Measurements from ENCODE around the gene DGKQ. TPM values are rescaled to one million over a fixed set of nuclear protein-coding genes. Genes with fewer than 3 reads are reported as not detected.

The DGKQ gene
- total and polyA plus RNA-seq, 9 of the 15 experiments (the other 6 are each of a cell fraction or from before 2014, with no cell fraction given): 0.17 to 22.0 (median 5.6) TPM

- TF ChIP-seq, protein P1, sequence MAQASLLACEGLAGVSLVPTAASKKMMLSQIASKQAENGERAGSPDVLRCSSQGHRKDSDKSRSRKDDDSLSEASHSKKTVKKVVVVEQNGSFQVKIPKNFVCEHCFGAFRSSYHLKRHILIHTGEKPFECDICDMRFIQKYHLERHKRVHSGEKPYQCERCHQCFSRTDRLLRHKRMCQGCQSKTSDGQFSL (CRISPR knock-in tag; IDR thresholded peaks at IDR 0.05): peak; percentile 83
- TF ChIP-seq, protein P1 (tag; IDR thresholded peaks at IDR 0.05): 0 out of 4 replicates have a peak, but pooled peaks of 1 of the 2 experiments have one; percentile 43
- TF ChIP-seq NBN (IDR thresholded peaks at IDR 0.05; ENCODE audit: low read depth) (no peak), SIRT6 (IDR thresholded peaks at IDR 0.05; ENCODE audit: low read depth, low read length) (no peak), IRF2 (CRISPR knock-in tag; IDR thresholded peaks at IDR 0.05) (no peak), CREM (IDR thresholded peaks at IDR 0.05; ENCODE audit: low read depth) (0 out of 2 replicates have a peak, but pooled peaks have one; percentile 36), NFIX (CRISPR knock-in tag; IDR thresholded peaks at IDR 0.05; ENCODE audit: low read depth) (no peak), PHF8 (IDR thresholded peaks at IDR 0.05; ENCODE audit: borderline replicate concordance, low read length) (peak; percentile 21; the same call in 1 of the 2 replicates), KDM2B (CRISPR knock-in tag; IDR thresholded peaks at IDR 0.05) (0 out of 2 replicates have a peak, but pooled peaks have one; percentile 30), GATAD2B (IDR thresholded peaks at IDR 0.05; ENCODE audit: borderline replicate concordance) (no peak), ZC3H4 (CRISPR knock-in tag; IDR thresholded peaks at IDR 0.05; ENCODE audit: borderline replicate concordance) (no peak), ZNF239 (CRISPR knock-in tag; IDR thresholded peaks at IDR 0.05) (no peak), CHD1 (IDR thresholded peaks at IDR 0.05; ENCODE audit: low read length) (no peak), RUNX1 (IDR thresholded peaks at IDR 0.05; ENCODE audit: low read depth) (no peak), CC2D1A (IDR thresholded peaks at IDR 0.05) (no peak), ZNF445 (CRISPR knock-in tag; IDR thresholded peaks at IDR 0.05; ENCODE audit: low read depth) (no peak), ZKSCAN3 (CRISPR knock-in tag; IDR thresholded peaks at IDR 0.05) (no peak), LCOR (CRISPR knock-in tag; IDR thresholded peaks at IDR 0.05) (no peak), YBX1 (IDR thresholded peaks at IDR 0.05) (no peak), YY1 (IDR thresholded peaks at IDR 0.05; ENCODE audit: borderline replicate concordance in 1 of 3, control insufficient read depth in 1 of 3, extremely low read depth in 1 of 3, insufficient read depth in 3 of 3, insufficient read length in 1 of 3, insufficient replicate concordance in 2 of 3, low read depth in 1 of 3, low read length in 2 of 3) (peak in 2 of 3 experiments; percentile 52 to 79), MBD2 (IDR thresholded peaks at IDR 0.05; ENCODE audit: borderline replicate concordance, low read depth) (no peak), SIN3A (IDR thresholded peaks at IDR 0.05; ENCODE audit: borderline replicate concordance in 2 of 2, control insufficient read depth in 1 of 2, low read depth in 2 of 2, low read length in 2 of 2) (peak; percentile 43 to 73; a peak in 1 of 4 replicates)
- TF ChIP-seq, protein P2, sequence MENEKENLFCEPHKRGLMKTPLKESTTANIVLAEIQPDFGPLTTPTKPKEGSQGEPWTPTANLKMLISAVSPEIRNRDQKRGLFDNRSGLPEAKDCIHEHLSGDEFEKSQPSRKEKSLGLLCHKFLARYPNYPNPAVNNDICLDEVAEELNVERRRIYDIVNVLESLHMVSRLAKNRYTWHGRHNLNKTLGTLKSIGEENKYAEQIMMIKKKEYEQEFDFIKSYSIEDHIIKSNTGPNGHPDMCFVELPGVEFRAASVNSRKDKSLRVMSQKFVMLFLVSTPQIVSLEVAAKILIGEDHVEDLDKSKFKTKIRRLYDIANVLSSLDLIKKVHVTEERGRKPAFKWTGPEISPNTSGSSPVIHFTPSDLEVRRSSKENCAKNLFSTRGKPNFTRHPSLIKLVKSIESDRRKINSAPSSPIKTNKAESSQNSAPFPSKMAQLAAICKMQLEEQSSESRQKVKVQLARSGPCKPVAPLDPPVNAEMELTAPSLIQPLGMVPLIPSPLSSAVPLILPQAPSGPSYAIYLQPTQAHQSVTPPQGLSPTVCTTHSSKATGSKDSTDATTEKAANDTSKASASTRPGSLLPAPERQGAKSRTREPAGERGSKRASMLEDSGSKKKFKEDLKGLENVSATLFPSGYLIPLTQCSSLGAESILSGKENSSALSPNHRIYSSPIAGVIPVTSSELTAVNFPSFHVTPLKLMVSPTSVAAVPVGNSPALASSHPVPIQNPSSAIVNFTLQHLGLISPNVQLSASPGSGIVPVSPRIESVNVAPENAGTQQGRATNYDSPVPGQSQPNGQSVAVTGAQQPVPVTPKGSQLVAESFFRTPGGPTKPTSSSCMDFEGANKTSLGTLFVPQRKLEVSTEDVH (IDR thresholded peaks at IDR 0.05; ENCODE audit: low read depth, partially characterized antibody): no peak
- TF ChIP-seq, protein P3, sequence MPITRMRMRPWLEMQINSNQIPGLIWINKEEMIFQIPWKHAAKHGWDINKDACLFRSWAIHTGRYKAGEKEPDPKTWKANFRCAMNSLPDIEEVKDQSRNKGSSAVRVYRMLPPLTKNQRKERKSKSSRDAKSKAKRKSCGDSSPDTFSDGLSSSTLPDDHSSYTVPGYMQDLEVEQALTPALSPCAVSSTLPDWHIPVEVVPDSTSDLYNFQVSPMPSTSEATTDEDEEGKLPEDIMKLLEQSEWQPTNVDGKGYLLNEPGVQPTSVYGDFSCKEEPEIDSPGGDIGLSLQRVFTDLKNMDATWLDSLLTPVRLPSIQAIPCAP (CRISPR knock-in tag; IDR thresholded peaks at IDR 0.05; ENCODE audit: borderline replicate concordance): no peak
Observed at GRCh38 chr4:1012034-1012739, 38.8 kb upstream of the DGKQ start (continued).
